Stimulated activated naive CD8-positive, alpha-beta T cell treated with anti-CD3 and anti-CD28 coated beads, Interleukin-15, Interleukin-2, amounts not matched to agents 100 U/mL and 50 U/mL, for 24 hours (primary cell): ENCODE data around the gene SRSF3.
A peak's percentile ranks its signal among the peaks of the same experiment; 100 is the strongest.

ENCODE experiments used
- ATAC-seq: fragments of 150-1000 bp; cut with Tn5 transposase; one replicate; pipeline ENCODE4 v1.10.0; 2021
- DNase-seq: peaks from one replicate; pipeline ENCODE4 v3.0.0; 2021

Gene SRSF3

DNA sequence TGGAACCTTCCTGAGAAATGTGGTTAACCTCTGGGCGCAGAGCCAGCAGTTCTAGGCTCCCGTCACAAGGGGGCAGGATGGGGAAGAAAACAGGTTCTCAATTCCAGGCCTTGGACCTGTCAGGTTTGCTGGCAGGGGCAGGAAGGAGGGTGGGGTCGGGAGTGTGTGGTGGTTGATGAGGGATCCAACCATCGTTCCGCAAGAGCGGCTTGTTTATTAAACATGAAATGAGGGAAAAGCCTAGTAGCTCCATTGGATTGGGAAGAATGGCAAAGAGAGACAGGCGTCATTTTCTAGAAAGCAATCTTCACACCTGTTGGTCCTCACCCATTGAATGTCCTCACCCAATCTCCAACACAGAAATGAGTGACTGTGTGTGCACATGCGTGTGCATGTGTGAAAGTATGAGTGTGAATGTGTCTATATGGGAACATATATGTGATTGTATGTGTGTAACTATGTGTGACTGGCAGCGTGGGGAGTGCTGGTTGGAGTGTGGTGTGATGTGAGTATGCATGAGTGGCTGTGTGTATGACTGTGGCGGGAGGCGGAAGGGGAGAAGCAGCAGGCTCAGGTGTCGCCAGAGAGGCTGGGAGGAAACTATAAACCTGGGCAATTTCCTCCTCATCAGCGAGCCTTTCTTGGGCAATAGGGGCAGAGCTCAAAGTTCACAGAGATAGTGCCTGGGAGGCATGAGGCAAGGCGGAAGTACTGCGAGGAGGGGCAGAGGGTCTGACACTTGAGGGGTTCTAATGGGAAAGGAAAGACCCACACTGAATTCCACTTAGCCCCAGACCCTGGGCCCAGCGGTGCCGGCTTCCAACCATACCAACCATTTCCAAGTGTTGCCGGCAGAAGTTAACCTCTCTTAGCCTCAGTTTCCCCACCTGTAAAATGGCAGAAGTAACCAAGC is 29.6 kb downstream of the SRSF3 start:
- peak; percentile 84 for DNase-seq
- peak; percentile 67 for ATAC-seq

DNA sequence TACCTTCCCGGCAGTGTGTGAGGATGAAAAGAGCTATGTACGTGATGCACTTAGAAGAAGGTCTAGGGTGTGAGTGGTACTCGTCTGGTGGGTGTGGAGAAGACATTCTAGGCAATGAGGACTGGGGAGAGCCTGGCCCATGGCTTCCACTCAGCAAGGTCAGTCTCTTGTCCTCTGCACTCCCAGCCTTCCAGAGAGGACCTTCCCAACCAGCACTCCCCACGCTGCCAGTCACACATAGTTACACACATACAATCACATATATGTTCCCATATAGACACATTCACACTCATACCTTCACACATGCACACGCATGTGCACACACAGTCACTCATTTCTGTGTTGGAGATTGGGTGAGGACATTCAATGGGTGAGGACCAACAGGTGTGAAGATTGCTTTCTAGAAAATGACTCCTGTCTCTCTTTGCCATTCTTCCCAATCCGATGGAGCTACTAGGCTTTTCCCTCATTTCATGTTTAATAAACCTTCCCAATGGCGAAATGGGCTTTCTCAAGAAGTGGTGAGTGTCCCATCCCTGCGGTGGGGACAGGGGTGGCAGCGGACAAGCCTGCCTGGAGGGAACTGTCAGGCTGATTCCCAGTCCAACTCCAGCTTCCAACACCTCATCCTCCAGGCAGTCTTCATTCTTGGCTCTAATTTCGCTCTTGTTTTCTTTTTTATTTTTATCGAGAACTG is 30.4 kb downstream of the SRSF3 start:
- ATAC-seq (no peak), DNase-seq (no peak)

DNA sequence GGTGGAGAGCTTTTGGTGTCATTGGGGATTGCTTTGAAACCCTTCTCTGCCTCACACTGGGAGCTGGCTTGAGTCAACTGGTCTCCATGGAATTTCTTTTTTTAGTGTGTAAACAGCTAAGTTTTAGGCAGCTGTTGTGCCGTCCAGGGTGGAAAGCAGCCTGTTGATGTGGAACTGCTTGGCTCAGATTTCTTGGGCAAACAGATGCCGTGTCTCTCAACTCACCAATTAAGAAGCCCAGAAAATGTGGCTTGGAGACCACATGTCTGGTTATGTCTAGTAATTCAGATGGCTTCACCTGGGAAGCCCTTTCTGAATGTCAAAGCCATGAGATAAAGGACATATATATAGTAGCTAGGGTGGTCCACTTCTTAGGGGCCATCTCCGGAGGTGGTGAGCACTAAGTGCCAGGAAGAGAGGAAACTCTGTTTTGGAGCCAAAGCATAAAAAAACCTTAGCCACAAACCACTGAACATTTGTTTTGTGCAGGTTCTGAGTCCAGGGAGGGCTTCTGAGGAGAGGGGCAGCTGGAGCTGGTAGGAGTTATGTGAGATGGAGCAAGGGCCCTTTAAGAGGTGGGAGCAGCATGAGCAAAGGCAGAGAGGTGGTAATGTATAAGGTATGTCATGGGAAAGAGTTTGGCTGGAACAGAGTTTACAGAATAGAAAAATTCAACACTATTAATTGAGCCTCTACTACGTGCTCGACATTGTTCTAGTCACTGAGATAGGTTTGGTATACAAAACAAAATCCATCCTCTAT is 31.2 kb downstream of the SRSF3 start:
- no peak for DNase-seq
- no peak for ATAC-seq

DNA sequence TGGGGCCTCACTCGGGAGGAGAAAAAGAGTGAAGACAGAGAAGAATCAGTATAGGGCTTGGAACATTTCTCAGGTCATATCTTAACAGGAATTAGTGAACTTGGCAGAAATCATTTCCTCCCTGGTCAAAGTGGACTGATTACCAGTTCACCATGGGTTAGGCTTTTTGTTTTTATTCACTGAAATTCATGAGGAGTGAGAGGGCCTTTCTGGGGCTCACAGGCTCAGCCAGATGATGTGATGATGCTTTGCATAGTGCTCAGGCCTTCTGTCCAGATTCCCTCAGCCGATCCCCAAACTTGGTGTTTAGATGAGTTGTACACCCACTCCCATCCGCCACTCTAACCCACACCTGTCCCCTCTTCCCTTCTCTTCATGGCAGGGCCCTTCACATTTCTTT is 32.5 kb downstream of the SRSF3 start:
- no peak for ATAC-seq
- no peak for DNase-seq

DNA sequence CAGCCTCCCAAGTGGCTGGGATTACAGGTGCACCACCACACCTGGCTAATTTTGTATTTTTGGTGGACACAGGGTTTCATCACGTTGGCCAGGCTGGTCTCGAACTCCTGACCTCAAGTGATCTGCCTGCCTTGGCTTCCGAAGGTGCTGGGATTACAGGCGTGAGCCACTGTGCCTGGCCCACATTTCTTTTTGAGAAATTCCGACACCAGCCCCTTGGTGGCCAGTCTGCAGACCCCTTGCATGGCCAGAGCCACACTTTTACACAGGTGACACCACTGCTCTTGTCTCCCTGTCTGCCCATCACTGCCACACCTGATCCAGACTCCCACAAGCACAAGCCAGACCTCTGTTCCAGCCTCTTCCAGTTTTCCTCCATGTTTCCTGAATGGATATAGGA is 33.0 kb downstream of the SRSF3 start:
- no peak for DNase-seq
- ATAC-seq, result no peak

DNA sequence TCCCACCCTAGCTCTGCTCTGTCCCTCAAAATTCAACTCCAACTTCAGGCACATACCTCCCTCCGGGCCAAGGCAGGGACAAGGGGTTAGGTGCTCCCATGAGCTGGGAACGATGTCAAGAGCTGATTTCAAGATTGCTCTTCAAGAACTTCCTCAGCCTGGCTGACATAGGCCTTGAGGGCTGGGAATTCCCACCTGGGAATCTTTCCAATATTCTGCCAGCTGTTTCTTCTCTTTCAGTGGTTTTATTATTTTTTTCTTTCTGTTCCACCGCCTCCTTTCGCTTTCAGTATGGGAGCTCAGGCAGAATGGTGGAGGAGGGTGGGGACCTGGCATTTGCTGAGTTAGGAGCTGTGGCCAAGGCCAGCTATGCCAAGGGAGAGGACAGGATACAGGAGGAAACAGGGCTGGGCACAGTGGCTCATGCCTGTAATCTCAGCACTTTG is 33.7 kb downstream of the SRSF3 start:
- no peak for ATAC-seq

DNA sequence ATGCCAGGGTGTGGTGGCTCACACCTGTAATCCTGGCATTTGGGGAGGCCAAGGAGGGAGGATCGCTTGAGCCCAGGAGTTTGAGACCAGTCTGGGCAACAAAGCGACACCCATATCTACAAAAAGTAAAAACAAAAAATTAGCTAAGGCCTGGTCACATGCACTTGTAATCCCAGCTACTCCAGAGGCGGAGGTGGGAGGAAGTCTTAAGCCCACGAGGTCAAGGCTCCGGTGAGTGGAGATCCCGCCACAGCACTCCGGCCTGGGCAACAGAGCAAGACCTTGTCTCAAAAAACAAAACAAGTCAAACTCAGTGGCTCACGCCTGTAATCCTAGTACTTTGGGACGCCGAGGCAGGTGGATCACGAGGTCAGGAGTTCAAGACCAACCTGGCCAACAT is 35.6 kb downstream of the SRSF3 start:
- no peak for DNase-seq
- no peak for ATAC-seq

More for the DNA sequence above, 33.7 kb downstream of the SRSF3 start:
- DNase-seq, result no peak

DNA sequence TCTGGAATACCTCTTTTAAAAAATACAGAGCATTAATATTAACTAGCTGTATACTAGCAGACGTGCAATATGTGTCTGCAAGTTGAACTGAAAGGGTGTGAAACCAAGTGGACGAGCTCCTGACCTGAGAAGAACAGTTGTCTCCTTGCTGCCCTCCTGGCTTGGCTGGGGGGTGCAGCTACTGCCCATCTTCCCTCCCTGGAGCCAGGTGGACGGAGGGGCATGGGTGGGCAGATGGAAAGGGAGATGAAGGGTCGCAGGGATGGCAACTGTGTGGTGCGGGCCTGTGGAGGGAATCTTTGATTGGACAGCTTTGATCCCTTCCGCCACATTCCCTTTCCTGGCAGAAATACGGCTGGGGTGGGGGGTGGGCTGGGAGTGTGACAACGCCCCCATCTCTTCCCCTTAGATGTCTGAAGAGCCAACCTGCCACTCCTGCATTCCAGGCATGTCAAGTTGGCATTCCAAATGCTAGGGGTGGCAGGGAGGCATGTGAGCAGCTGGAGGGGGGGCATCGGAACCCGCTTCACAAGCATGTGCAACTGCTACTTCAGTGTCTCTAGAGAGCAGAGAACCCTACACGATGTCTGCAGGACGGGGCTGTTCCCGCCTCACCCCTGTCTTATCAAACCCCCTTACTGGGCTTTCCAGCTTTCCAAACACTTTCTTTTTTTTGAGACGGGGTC is 37.3 kb downstream of the SRSF3 start:
- ATAC-seq, result no peak
- no peak for DNase-seq

DNA sequence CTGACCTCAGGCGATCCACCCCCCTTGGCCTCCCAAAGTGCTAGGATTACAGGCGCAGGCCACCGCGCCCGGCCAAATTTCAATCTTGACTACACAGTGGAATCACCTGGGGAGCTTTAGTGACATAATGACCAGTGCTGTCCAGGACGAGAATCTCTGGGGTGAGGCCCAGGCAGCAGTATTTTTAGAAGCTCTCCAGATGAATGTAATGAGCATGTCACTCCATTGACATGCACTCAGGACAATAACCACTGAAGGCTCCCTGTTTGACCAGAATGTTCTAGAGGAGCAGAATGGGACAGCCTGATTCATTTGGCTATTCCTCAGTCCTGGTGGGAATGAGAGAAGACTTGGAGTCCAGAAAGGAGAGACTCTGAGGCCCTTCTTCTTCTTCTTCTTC is 39.2 kb downstream of the SRSF3 start:
- ATAC-seq (no peak), DNase-seq (no peak)

DNA sequence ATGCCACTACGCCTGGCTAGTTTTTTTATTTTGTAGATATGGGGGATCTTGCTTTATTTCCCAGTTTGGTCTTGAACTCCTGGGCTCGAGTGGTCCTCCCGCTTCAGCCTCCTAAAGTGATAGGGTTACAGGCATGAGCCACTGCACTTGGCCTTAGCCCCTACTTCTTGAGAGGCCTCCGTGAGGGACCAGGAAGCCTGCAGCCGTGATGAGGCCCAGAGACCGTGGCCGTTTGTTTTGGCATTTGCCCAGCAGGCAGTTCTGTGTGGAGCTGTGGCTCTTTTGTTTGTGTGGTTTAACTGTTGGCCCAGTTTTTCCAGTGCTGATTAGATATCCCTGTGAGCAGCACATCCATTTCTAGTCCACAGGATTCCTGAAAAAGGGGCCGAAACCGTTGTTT is 39.8 kb downstream of the SRSF3 start:
- DNase-seq (no peak), ATAC-seq (no peak)

DNA sequence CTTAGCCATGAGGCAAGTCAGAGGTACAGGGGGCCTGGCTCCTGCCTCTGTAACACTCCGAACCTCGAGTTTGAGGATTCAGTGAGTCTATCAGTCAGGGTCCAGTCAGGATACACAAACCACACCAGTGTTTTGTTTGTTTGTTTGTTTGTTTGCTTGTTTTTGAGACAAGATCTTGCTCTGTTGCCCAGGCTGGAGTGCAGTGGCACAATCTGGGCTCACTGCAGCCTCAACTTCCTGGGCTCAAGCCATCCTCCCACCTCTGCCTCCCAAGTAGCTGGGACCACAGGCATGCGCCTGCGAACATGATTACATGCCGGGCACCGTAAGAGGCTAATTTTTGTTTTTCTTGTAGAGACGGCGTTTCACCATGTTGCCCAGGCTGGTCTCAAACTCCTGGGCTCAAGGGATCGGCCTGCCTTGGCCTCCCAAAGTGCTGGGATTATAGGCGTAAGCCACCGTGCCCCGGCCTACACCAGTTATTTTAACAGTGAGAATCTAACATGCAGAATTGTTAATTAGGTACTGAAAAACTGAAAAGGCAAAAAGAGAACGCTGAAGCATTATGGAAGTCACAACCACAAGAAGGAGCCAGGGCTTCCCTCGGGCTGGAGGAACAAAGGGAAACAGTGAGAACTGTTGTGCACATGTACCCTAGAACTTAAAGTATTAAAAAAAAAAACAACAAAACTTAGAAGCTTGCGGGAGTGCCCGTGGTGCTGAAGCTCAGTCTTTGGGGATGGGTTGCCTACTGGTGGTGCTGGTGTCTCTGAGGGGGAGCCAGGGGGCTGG is 40.4 kb downstream of the SRSF3 start:
- DNase-seq, result no peak

DNA sequence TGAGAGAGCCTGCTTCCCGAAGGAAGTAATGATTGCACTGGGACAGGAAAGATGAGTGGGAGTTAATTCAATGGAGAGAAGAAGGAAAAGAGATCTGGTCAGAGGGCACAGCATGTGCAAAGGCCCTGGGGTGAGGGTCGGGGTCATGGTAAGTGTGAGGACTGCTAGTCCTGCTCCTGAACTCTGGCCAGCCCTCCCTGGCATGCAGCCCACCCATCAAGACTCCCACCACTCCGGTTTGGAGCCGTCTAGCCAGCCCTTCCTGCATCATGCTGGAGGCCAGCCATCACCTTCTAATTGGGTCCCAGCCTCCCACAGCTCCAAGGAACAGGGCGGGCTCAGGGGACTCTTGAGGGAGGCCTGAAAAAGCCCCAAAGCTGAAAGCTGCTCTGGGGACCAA is 42.1 kb downstream of the SRSF3 start:
- no peak for DNase-seq
- ATAC-seq, result no peak

More for the DNA sequence above, 40.4 kb downstream of the SRSF3 start:
- ATAC-seq, result no peak

DNA sequence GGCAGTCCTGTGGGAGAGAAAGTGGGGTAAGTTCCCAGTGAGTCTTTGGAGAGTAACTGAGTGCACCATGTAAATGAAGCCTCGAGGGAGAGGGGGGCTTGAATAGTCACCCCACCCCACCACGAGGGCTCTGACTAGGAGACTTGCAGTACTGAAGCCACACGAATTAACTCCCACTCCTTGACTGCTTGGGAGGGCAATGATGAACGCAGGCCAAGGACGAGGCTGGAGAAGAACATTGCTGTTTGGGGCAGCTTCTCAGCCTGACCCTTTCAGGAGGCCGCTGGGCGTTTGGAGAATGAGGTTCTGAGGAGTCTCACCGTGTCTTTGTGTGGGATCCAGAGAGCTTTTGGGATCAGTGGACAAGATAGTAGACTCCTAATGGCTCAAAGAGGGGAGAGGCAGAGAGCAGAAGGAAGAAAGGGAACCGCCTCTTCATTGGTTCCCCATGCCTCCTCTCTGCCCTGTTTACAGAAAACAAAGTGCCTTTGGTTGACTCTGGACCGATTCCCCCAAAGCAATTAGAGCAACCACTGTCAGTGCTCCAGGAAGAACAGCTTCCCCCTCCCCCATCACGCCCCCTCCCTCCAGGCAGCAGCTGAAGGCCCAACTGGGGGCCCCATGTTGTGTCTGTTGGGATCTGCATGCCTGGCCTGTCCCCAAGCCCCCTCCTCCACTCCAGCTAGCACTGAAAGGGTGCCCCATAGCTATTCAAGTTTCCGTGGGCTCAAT is 42.7 kb downstream of the SRSF3 start:
- no peak for ATAC-seq
- DNase-seq, result no peak

DNA sequence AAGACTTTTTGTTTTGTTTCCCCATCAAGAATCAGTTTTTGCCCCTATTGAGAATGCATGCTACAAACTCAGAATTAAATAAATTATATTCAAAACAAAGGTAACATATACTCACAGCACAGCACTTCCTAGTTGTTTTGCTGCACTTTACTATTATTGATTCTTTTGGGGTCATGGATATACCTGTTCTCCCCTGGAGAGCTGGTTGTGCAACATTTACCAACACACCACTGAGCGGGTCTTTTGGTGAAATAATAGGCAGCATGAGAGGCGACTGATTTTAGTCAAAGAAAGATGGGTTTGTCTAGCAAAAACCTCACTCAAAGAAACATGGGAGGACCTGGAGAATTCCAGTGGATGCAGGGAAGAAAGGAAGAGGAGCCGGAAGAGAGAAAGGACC is 44.4 kb downstream of the SRSF3 start:
- ATAC-seq, result no peak

DNA sequence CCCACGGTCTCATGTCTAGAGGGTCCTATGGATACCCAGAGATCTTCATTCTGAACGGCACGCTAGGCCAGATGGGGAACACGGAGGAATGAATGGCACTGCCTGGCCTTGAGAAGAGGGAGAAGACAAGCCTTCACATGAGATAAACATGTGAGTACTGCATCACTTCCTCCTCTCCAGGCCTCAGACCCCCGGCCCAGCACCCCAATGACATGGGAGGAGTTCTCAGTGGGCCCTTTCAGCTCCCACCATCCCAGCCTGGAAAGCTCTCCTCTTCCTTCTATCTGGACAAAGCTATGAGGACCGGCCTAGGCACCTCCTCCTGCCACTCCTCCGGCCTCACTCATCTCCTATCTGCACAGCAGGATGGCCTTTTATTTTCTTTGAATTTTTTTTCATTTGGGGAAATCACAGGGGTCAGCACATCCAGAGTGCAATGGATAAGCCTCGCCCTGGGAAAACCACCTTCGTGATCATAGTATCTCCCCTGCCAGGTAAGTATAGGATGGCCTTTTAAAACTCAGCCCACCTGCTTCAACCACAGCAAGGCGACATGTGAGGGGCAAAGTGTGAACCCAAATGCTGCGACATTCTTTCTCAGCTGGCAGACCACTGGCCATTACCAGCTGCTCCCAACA is 45.1 kb downstream of the SRSF3 start:
- DNase-seq (no peak), ATAC-seq (no peak)

More for the DNA sequence above, 44.4 kb downstream of the SRSF3 start:
- no peak for DNase-seq

DNA sequence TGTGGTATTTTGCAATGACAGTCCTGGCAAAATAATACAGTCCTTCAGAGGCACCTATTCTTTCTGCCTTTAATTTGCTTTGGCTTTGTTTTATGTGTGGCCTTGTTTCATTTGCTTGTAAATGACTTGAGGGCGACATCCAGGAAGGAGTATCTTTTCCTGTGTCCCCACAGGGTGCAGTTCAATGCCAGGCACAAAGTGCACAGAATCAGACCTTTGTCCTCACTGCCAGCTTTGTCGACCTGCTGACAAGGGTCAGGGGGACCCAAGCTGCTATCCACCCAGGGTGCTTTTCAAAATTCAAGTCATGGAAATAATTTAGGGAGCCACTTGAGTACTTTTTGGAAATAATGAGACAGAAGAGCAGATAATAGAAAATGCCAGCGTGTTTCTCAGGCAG is 47.4 kb downstream of the SRSF3 start:
- no peak for ATAC-seq
- no peak for DNase-seq

DNA sequence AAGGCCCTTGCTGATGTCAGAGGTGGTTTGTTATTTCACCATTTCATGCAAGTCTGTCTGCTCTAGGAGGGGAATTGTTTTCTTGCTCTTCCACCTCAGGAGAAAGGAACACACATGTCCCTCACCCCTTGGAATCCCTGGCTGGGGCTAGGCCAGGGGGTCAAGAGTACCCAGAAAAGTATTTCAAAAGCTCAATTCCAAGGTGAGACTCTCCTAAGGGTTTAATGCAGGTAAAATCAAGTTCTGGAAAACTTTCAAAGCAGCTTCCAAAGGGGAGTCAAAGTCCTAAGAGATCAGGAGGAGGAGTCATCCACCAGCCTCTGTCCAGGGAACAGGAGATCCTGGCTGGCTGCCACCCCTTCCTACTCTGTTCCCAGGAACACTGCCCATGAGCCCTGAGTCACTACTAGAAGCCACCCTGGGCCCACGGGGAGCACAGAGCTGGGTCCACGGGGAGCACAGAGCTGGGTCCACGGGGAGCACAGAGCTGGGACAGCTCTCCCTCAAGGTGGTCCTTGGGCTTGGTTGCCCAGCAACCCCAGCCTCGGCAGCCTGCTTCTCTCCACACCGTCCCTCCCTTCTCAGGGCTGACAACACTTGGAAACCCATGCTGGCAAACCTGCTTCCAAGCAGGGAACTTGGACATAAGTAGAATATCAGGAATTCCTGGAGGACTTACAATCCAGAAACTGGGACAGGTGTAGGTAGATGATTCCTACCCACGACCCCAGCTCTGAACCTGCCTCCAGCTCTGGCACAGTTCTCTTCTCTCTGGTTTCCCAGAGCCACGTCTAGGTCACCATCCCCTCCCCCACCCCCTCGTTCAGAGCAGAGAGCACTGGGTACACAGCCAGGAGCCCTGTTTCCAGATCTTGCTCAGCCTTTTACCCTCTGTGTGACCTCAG is 49.0 kb downstream of the SRSF3 start:
- DNase-seq (no peak), ATAC-seq (no peak)

DNA sequence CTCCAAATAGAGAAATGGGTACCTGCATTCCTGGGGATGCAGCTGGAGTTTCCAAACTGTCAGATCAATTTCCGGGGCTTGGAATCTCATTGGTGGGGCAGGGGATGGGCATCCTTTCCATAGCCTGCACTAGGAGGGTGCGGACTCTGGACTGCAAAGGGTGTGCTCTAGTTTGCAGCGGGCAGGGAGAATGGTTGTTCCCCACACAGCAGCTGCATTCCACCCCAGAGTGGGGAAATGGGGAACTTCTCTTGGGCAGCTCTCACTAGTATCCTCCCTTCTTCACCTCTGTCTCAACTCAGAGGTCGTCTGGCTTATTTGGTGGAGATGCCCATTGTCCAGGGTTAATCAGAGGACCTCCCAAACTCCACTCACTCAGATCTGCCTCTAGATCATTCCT is 49.8 kb downstream of the SRSF3 start:
- DNase-seq (no peak), ATAC-seq (no peak)

DNA sequence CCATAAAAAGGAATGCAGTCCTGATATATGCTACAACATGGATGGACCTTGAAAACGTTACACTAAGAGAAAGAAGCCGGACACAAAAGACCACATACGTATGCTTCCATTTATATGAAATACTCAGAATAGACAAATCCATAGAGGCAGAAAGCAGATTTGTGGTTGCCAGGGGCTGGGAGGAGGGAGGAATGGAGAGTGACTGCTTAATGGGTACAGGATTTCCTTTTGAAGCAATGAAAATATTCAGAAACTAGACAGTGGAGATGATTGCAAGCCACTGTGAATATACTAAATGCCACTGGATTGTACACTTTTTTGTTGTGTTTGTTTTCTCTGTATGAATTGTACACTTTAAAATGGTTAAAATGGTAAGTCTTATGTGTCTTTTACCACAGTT is 54.9 kb downstream of the SRSF3 start:
- ATAC-seq (no peak), DNase-seq (no peak)
